K562 (cell line): ENCODE results near the gene SF3B4. TPM values are rescaled to one million over a fixed set of nuclear protein-coding genes. Genes with fewer than 3 reads are reported as not detected.
A peak's percentile ranks its signal among the peaks of the same experiment; 100 is the strongest.

Experiments
- CSDE1 ChIP-seq, 2 experiments: fragments of 450-650 bp; IDR thresholded peaks; 2 replicates each; pipeline ENCODE4 v1.6.1; 2016; ENCODE audit warnings: mild to moderate bottlenecking in 1 of 2
- ELF2 ChIP-seq: fragments of 250-450 bp; sonication (Bioruptor Pico); IDR thresholded peaks from 2 replicates; pipeline ENCODE4 v1.5.0; 2021; ENCODE audit warnings: mild to moderate bottlenecking
- ETV6 ChIP-seq, 3 experiments: fragments of 150-350 bp in 1 of 3; sonication (generic) in 1 of 3; formaldehyde crosslinking in 1 of 3; IDR thresholded peaks; 2 replicates each; pipeline versions ENCODE4 v1.6.1 to v1.8.0; 2014 to 2022; ENCODE audit warnings: borderline replicate concordance in 2 of 3, low read depth in 2 of 3, antibody characterized with exemption in 1 of 3, low read length in 1 of 3, mild to moderate bottlenecking in 1 of 3, missing genetic modification reagents in 1 of 3
- HNRNPK ChIP-seq: fragments of 200-400 bp; formaldehyde crosslinking; IDR thresholded peaks from one replicate; pipeline ENCODE4 v1.6.1; 2018; ENCODE audit warnings: mild to moderate bottlenecking, low read depth, low read length; ENCODE audit not compliant: poor library complexity, severe bottlenecking
- JUND ChIP-seq, 2 experiments: IDR thresholded peaks; 2 replicates in 1 of 2; 3 replicates in 1 of 2; pipeline ENCODE4 v1.6.1; 2011; ENCODE audit warnings: borderline replicate concordance in 2 of 2, low read depth in 2 of 2, low read length in 2 of 2, improper control_type of control experiment in 1 of 2, missing biosample characterization in 1 of 2, missing genetic modification characterization in 1 of 2, missing genetic modification reagents in 1 of 2
- KDM5B ChIP-seq: fragments of 200-600 bp; sonication (generic); IDR thresholded peaks from 2 replicates; pipeline ENCODE4 v1.6.1; 2012; ENCODE audit warnings: low read depth, mild to moderate bottlenecking, moderate library complexity, low read length, control low read depth, inconsistent platforms; ENCODE audit not compliant: insufficient replicate concordance
- MAFK ChIP-seq: IDR thresholded peaks from 2 replicates; pipeline ENCODE4 v1.6.1; 2011; ENCODE audit warnings: low read length, improper control_type of control experiment
- SMAD2 ChIP-seq: fragments of 150-350 bp; IDR thresholded peaks from 2 replicates; pipeline ENCODE4 v1.6.1; 2014; ENCODE audit warnings: low read depth, mild to moderate bottlenecking, low read length
- SREBF1 ChIP-seq: fragments of 150-350 bp; IDR thresholded peaks from 2 replicates; pipeline ENCODE4 v1.6.1; 2014; ENCODE audit warnings: antibody characterized with exemption, low read depth, low read length, borderline replicate concordance
- ZFP36 ChIP-seq: fragments of 150-350 bp; IDR thresholded peaks from 2 replicates; pipeline ENCODE4 v1.6.1; 2018; ENCODE audit warnings: low read length, low read depth; ENCODE audit not compliant: partially characterized antibody
- ZNF764 ChIP-seq: fragments of 250-450 bp; sonication (Bioruptor Pico); IDR thresholded peaks from 2 replicates; pipeline ENCODE4 v1.4.0; 2020; ENCODE audit warnings: low read depth, mild to moderate bottlenecking, moderate library complexity
- polyA plus RNA-seq, 8 experiments: library from polyadenylated mRNA; depleted of rRNA in 4 of 8; stranded (reverse) in 5 of 8; unstranded in 3 of 8; fragments of >200 nt; fragmentation: Nextera tagmentation in 2 of 8; fragmentation: Illumina TruSeq in 1 of 8; extraction: Ambion mirVana in 2 of 8; extraction: Trizol in 1 of 8; gene quantifications; 2 replicates each; pipeline versions ENCODE4 v1.2.1 to v1.2.3, GENCODE V29; 2011 to 2014; ENCODE audit warnings: inconsistent platforms in 1 of 8, missing spikeins in 1 of 8
- total RNA-seq, 7 experiments: library from RNA; depleted of rRNA in 6 of 7; stranded (reverse); fragments of >200 nt in 6 of 7; fragmentation: Illumina TruSeq in 2 of 7; extraction: Trizol in 2 of 7; gene quantifications; 2 replicates each; pipeline versions ENCODE4 v1.2.1 to v1.2.3, GENCODE V29; 2011 to 2021; ENCODE audit warnings: low replicate concordance in 1 of 7
- TF ChIP-seq, protein P1 (sequence below): fragments of 250-450 bp; sonication (Bioruptor Pico); IDR thresholded peaks from 2 replicates; pipeline ENCODE4 v1.4.0; 2020; ENCODE audit warnings: mild to moderate bottlenecking, moderate library complexity
- TF ChIP-seq, protein P2 (sequence below), 2 experiments: IDR thresholded peaks; 2 replicates each; pipeline ENCODE4 v1.6.1; 2012; ENCODE audit warnings: improper control_type of control experiment in 2 of 2, low read depth in 2 of 2, low read length in 2 of 2, borderline replicate concordance in 1 of 2
- TF ChIP-seq, protein P3 (sequence below): IDR thresholded peaks from 3 replicates; pipeline ENCODE4 v1.6.1; 2011; ENCODE audit warnings: borderline replicate concordance, mild to moderate bottlenecking; ENCODE audit not compliant: insufficient read length, insufficient read depth
- TF ChIP-seq, protein P4 (sequence below): fragments of 250-450 bp; sonication (Bioruptor Pico); IDR thresholded peaks from 2 replicates; pipeline ENCODE4 v1.4.0; 2020; ENCODE audit warnings: borderline replicate concordance
- TF ChIP-seq, protein P5 (sequence below), 3 experiments: fragments of 200-800 bp in 1 of 3; sonication (Bioruptor generic) in 1 of 3; sonication (generic) in 1 of 3; formaldehyde crosslinking in 1 of 3; IDR thresholded peaks; 2 replicates each; pipeline versions ENCODE4 v1.6.1 to v1.8.0; 2016 to 2022; ENCODE audit warnings: mild to moderate bottlenecking in 2 of 3, missing compliant biosample characterization in 2 of 3, missing genetic modification characterization in 2 of 3, missing genetic modification reagents in 1 of 3

Gene SF3B4
- total and polyA plus RNA-seq, 9 of the 15 experiments (the other 6 are each of a cell fraction or from before 2014, with no cell fraction given), result 3.0 to 88.0 (median 26.1) TPM

DNA sequence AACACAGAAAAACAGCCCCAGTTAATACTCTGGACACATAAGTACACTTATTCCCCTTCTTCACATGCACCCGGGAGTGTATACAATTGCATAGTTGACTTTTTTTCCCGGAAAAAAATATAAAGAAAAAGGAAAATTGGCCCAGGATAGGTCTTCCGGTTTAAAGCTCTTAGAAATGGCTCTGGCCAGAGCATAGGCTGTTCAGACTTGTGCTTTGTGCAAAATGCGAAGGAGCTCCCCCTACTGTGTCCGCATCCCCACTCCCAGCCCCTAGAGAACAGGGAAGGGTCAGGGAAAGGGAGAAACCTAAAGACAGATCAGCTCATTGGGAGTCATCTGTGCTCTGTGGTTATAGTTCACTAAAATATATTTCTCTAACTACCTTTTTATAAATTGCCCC, 14.6 kb upstream of the SF3B4 start (continued):
- TF ChIP-seq ZFP36 (no peak), JUND (IDR thresholded peaks at IDR 0.05; ENCODE audit: borderline replicate concordance, low read depth, low read length) (peak; percentile 24; the same call in 1 of the 2 replicates), JUND (tag; IDR thresholded peaks at IDR 0.05; ENCODE audit: borderline replicate concordance, low read depth, low read length) (no peak), ETV6 (IDR thresholded peaks at IDR 0.05; ENCODE audit: borderline replicate concordance in 1 of 2, low read depth in 2 of 2, low read length in 1 of 2) (no peak), ETV6 (CRISPR knock-in tag; IDR thresholded peaks at IDR 0.05; ENCODE audit: borderline replicate concordance) (no peak), KDM5B (no peak), HNRNPK (no peak), ELF2 (CRISPR knock-in tag) (no peak), SREBF1 (no peak), SMAD2 (no peak), CSDE1 (IDR thresholded peaks at IDR 0.05) (no peak), ZNF764 (CRISPR knock-in tag) (no peak), MAFK (no peak)
- TF ChIP-seq, protein P1, sequence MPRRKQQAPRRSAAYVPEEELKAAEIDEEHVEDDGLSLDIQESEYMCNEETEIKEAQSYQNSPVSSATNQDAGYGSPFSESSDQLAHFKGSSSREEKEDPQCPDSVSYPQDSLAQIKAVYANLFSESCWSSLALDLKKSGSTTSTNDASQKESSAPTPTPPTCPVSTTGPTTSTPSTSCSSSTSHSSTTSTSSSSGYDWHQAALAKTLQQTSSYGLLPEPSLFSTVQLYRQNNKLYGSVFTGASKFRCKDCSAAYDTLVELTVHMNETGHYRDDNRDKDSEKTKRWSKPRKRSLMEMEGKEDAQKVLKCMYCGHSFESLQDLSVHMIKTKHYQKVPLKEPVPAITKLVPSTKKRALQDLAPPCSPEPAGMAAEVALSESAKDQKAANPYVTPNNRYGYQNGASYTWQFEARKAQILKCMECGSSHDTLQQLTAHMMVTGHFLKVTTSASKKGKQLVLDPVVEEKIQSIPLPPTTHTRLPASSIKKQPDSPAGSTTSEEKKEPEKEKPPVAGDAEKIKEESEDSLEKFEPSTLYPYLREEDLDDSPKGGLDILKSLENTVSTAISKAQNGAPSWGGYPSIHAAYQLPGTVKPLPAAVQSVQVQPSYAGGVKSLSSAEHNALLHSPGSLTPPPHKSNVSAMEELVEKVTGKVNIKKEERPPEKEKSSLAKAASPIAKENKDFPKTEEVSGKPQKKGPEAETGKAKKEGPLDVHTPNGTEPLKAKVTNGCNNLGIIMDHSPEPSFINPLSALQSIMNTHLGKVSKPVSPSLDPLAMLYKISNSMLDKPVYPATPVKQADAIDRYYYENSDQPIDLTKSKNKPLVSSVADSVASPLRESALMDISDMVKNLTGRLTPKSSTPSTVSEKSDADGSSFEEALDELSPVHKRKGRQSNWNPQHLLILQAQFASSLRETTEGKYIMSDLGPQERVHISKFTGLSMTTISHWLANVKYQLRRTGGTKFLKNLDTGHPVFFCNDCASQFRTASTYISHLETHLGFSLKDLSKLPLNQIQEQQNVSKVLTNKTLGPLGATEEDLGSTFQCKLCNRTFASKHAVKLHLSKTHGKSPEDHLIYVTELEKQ (CRISPR knock-in tag), result no peak
- TF ChIP-seq, protein P2, sequence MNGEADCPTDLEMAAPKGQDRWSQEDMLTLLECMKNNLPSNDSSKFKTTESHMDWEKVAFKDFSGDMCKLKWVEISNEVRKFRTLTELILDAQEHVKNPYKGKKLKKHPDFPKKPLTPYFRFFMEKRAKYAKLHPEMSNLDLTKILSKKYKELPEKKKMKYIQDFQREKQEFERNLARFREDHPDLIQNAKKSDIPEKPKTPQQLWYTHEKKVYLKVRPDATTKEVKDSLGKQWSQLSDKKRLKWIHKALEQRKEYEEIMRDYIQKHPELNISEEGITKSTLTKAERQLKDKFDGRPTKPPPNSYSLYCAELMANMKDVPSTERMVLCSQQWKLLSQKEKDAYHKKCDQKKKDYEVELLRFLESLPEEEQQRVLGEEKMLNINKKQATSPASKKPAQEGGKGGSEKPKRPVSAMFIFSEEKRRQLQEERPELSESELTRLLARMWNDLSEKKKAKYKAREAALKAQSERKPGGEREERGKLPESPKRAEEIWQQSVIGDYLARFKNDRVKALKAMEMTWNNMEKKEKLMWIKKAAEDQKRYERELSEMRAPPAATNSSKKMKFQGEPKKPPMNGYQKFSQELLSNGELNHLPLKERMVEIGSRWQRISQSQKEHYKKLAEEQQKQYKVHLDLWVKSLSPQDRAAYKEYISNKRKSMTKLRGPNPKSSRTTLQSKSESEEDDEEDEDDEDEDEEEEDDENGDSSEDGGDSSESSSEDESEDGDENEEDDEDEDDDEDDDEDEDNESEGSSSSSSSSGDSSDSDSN (IDR thresholded peaks at IDR 0.05; ENCODE audit: borderline replicate concordance in 1 of 2, low read depth in 2 of 2, low read length in 2 of 2), result peak in 1 of 2 experiments; percentile 59; a peak in 1 of 4 replicates
- TF ChIP-seq, protein P3, sequence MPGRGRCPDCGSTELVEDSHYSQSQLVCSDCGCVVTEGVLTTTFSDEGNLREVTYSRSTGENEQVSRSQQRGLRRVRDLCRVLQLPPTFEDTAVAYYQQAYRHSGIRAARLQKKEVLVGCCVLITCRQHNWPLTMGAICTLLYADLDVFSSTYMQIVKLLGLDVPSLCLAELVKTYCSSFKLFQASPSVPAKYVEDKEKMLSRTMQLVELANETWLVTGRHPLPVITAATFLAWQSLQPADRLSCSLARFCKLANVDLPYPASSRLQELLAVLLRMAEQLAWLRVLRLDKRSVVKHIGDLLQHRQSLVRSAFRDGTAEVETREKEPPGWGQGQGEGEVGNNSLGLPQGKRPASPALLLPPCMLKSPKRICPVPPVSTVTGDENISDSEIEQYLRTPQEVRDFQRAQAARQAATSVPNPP, result no peak
- TF ChIP-seq, protein P4, sequence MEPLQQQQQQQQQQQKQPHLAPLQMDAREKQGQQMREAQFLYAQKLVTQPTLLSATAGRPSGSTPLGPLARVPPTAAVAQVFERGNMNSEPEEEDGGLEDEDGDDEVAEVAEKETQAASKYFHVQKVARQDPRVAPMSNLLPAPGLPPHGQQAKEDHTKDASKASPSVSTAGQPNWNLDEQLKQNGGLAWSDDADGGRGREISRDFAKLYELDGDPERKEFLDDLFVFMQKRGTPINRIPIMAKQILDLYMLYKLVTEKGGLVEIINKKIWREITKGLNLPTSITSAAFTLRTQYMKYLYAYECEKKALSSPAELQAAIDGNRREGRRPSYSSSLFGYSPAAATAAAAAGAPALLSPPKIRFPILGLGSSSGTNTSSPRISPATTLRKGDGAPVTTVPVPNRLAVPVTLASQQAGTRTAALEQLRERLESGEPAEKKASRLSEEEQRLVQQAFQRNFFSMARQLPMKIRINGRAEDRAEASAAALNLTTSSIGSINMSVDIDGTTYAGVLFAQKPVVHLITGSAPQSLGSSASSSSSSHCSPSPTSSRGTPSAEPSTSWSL (CRISPR knock-in tag), result no peak
- TF ChIP-seq, protein P5, sequence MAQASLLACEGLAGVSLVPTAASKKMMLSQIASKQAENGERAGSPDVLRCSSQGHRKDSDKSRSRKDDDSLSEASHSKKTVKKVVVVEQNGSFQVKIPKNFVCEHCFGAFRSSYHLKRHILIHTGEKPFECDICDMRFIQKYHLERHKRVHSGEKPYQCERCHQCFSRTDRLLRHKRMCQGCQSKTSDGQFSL (CRISPR knock-in tag; IDR thresholded peaks at IDR 0.05), result no peak
- TF ChIP-seq, protein P5 (tag; IDR thresholded peaks at IDR 0.05), result no peak
